GM18505 (cell line): ENCODE results near the gene OFD1.

Experiments used
- ATAC-seq: cut with Tn5 transposase; IDR thresholded peaks from one replicate; pipeline ENCODE4 v1.9.1; 2021; ENCODE audit not compliant: unreplicated experiment
- POLR2A ChIP-seq: IDR thresholded peaks from 4 replicates; pipeline ENCODE4 v1.6.1; 2011; ENCODE audit warnings: borderline replicate concordance; ENCODE audit not compliant: insufficient read depth, insufficient read length; ENCODE audit errors: extremely low read depth

Gene OFD1

GRCh38 chrX:13695601-13696115 lies 38.9 kb upstream of the OFD1 start:
- no peak for ATAC-seq
- no peak for TF ChIP-seq POLR2A

- ATAC-seq: peak; percentile 65
- TF ChIP-seq POLR2A: no peak
Observed at GRCh38 chrX:13697455-13697854, 37.1 kb upstream of the OFD1 start.

- TF ChIP-seq POLR2A: no peak
- ATAC-seq: no peak
Observed at GRCh38 chrX:13697976-13698375, 36.6 kb upstream of the OFD1 start.

DNA sequence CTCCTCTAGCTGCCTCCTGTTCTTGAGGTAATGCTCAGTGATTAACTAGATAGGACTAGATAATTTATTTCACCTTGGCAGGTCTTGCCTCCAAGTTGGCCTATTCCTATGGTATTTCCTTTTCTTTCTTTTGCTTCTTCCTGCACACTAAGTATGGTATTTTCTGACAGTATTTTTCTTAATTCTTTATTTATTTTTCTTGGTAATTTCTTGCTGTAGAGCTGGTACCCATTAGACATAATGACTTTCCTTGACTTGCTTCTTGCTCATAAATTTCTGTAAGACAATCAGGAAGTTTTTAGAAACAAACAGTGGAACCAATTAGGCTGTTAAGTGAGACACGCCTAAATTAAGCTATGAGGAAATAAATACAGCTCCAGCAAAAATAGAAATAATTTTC lies 36.1 kb upstream of the OFD1 start:
- TF ChIP-seq POLR2A: no peak
- no peak for ATAC-seq

DNA sequence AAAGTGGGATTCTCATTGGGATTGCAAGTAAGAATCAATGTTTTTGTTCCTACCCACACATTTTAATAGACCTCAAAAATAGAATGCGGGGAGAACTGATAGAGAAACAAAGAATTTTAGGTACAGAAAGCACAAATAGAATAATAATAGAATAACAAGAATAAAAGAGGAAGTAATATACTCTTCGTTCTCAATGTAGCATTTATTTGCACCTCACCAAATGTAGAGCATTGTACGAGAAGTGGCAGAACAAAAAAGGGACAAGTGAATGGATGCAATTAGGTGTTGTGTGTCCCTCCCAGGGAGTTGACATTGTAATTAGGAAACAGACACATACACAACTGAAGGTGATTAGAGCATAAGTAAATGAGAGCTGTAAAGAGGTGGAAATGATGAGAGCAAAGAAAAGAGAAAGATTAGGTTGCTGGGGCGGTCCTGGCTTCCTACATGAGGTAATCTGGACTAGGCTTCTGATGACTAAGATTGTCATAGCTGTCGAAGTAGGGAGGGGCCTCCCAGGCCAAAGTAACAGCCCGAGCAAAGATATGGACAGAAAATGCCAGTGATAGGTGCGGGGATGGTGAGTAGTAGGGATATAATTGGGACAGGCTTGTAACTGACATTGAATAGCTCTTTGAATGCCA lies 35.2 kb upstream of the OFD1 start:
- TF ChIP-seq POLR2A: no peak

GRCh38 chrX:13700380-13700779 lies 34.2 kb upstream of the OFD1 start:
- no peak for TF ChIP-seq POLR2A
- no peak for ATAC-seq

More for the DNA sequence above, 35.2 kb upstream of the OFD1 start:
- ATAC-seq: no peak

DNA sequence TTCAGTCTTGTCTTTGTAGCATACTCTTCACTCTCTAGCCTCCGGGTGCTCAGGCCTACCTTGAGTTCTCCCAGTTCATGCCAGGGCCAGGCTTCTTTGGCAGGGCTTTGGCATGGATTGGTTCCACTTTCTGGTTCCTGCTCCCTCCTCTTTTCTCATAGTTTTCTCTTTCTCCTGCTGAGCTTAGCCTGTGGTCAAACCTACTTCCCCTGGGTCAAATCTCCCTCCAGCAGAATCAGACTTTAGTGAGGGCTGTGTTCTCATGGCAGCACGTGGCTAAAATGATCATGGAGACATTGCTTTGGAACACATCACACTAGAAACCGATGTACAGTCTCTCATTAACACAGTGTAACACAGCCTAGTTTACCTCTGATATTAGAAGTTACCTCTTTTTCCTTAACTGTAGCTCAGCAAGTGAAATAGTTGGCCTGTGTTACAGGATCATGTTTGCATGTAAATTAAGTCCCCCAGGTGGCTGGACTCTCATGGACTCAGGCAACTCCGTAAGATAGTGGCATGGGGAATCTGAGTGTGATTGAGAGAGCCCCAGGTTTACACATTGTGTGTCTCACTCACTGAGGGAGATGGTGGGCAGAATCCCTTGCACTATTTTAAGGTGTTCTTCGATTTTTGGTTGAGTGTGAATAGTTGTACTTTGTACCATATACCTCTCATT lies 32.3 kb upstream of the OFD1 start:
- no peak for ATAC-seq
- TF ChIP-seq POLR2A: no peak

GRCh38 chrX:13703135-13703534 lies 31.4 kb upstream of the OFD1 start:
- no peak for TF ChIP-seq POLR2A

DNA sequence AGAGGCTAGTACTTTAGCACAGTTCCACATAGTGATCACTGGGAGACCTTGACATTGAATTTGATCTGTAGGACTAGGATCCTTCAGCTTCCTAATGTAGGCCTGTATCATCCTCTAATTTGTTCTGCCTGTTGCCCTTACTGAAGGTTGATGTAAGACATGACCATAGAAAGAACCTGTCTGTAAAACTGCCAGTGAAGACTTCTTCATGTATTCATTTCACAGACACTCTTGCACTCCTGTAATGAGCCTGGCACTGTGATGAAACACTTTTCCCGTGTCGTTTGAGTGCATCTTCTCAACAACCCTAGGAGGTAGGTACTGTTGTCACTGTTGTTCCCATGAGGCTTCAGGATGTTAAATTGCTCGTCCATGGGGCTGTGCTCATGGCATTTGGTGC lies 31.0 kb upstream of the OFD1 start:
- ATAC-seq: no peak
- no peak for TF ChIP-seq POLR2A

More at GRCh38 chrX:13703135-13703534, 31.4 kb upstream of the OFD1 start:
- ATAC-seq: no peak

- no peak for TF ChIP-seq POLR2A
- no peak for ATAC-seq
Observed at GRCh38 chrX:13711141-13711540, 23.4 kb upstream of the OFD1 start.

GRCh38 chrX:13716455-13716854 lies 18.1 kb upstream of the OFD1 start:
- no peak for TF ChIP-seq POLR2A
- no peak for ATAC-seq

DNA sequence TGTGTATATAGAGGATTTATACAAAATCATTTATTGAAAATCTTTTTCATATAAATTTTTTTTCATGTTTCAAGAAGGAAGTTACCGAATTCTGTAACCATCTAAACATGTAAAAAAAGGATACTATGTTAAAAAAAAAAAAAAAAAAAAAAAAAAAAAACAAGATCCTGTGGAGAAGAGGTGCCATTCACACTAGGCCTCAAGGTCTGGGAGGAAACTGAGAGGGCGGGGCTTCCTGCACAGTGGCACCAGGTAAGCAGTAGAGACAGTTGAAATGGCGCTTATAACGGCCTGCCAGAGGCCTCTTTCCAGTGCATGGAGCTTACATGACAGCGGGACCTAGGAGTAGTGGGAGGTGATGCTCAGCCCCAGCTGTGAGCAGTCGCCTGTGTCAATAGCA lies 17.6 kb upstream of the OFD1 start:
- no peak for ATAC-seq

DNA sequence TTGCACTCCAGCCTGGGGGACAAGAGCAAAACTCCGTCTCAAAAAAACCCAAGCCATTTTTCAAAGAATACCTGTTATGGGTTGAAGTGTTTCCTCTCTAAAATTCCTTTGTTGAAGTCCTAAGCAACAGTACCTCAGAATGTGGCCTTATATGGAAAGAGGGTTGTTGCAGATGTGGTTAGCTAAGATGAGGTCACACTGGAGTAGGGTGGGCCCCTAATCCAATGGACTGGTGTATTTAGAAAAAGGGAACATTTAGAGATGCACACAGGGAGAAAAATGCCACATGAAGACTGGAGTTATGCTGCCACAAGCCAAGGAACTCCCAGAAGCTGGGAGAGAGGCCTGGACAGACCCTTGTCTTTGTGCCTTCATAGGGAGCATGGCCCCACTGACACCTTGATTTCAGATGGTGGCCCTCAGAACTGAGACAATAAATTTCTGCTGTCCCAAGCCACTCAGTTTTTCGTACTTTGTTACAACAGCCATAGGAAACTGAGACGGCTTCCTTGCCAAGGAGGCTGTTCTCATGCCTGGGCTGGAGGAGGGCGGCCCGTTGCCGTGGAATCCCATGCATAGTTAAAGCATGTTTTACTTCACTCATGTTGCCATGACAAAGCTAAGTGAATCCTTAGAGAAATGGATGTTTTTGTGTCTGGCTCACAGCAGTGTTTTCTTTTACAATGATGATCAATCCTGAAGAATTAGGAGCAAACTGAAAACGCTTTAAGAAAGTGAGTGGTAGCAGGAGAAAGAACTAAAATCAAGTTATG lies 16.7 kb upstream of the OFD1 start:
- no peak for TF ChIP-seq POLR2A

More for the DNA sequence above, 17.6 kb upstream of the OFD1 start:
- no peak for TF ChIP-seq POLR2A

DNA sequence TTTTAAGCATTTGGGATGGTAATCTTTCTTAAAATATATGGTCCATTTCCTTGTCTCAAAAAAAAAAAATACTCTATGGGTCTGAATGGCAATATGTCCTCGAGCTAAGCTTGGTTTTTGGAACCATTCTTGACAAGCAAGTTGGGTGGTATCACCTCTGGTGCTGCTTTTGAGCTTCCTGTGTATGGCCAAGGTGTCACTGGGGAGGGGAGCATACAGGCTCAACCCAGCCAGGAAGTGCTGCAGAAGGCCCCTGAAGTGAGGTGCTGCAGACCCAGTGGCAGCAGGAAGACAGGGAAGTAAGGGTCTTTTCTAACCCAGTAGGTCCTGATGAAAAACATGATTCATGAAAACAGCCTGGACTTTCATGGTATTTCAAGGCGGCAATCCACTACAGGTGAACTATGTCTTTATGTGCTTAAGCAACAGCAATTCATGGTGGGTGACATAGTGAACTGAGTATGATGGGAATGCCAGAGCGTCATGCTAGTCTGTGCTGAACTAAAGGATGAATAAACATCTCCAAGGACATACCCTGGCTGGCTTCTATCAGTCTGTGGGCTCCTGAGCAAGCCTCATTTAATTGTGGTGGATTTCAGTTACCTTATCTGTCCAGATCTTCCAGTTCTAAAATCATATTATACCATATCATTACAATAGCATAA lies 15.2 kb upstream of the OFD1 start:
- ATAC-seq: no peak
- TF ChIP-seq POLR2A: no peak

More for the DNA sequence above, 16.7 kb upstream of the OFD1 start:
- no peak for ATAC-seq

DNA sequence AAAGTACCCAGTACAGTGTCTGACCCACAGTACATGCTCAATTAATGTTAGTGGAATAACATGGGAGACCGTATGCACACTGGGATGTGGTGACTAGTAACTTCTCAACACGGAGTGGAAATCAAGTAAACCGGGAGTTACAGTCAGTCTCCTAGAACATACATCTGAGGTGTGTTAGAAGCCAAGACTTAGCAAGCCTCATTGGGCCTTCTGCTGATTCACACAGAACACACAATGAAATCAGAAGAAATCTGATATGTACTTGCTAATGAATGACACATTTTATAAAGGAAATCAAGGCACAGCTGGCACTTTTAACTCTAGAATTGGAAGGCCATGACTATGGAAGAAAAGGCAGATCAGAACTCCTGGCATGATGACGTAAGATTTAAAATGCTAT lies 13.2 kb upstream of the OFD1 start:
- no peak for ATAC-seq
- no peak for TF ChIP-seq POLR2A
